Activated T-cell treated with anti-CD3 and anti-CD28 coated beads, Interleukin-2, amount 50 U/mL, for 24 hours (primary cell): Measurements from ENCODE around the gene CES5A.
"Not testable (repeated sequence)": the region's sequence is repeated elsewhere in the genome, so short reads cannot be mapped to it uniquely, and the experiment has no call there.

Source experiments
- DNase-seq: peaks from one replicate; pipeline ENCODE4 v3.0.0-alpha.2; 2020
- H3K27ac Mint-ChIP-seq: 2 replicates; pipeline ENCODE4 v1.8.0; 2020; ENCODE audit warnings: mild to moderate bottlenecking, mixed read lengths
- H3K27me3 Mint-ChIP-seq: 2 replicates; pipeline ENCODE4 v1.8.0; 2020; ENCODE audit warnings: mixed read lengths
- H3K36me3 Mint-ChIP-seq: 2 replicates; pipeline ENCODE4 v1.8.0; 2020; ENCODE audit warnings: low read depth, mixed read lengths
- H3K4me1 Mint-ChIP-seq: 2 replicates; pipeline ENCODE4 v1.8.0; 2020; ENCODE audit warnings: low read depth, mixed read lengths
- H3K4me3 Mint-ChIP-seq: 2 replicates; pipeline ENCODE4 v1.8.0; 2020; ENCODE audit warnings: mild to moderate bottlenecking, moderate library complexity, mixed read lengths
- H3K9me3 Mint-ChIP-seq: 2 replicates; pipeline ENCODE4 v1.8.0; 2020; ENCODE audit warnings: mixed read lengths

CES5A gene

GRCh38 chr16:55875273-55875672 lies at the start of gene CES5A:
Gene CES5A, minus strand, starts transcription at chr16:55875373. Its CDS starts 152 bp downstream, at chr16:55875221.
- Mint-ChIP-seq H3K27me3 (peaks cover 11% of the 10 kb centered on the region), H3K27ac (no peak within 1 kb of the TSS), H3K4me1 (no peaks in the 10 kb centered on the region), H3K4me3 (no peak within 1 kb of the TSS), H3K36me3 (no peaks in the 10 kb centered on the region), H3K9me3 (no peaks in the 10 kb centered on the region)
- DNase-seq: no peak

- Mint-ChIP-seq H3K27ac (no peak overlapping the region), H3K9me3 (no peaks in the 10 kb centered on the region), H3K4me1 (no peaks in the 10 kb centered on the region), H3K36me3 (no peaks in the 10 kb centered on the region), H3K4me3 (no peak overlapping the region), H3K27me3 (peaks cover 60% of the 10 kb centered on the region)
- no peak for DNase-seq
Measured at GRCh38 chr16:55922662-55923061, 47.5 kb upstream of the CES5A start.

- Mint-ChIP-seq H3K4me1 (no peaks in the 10 kb centered on the region), H3K27me3 (peaks cover 39% of the 10 kb centered on the region), H3K4me3 (no peak overlapping the region), H3K27ac (no peak overlapping the region), H3K9me3 (no peaks in the 10 kb centered on the region), H3K36me3 (no peaks in the 10 kb centered on the region)
- DNase-seq: no peak
Measured at GRCh38 chr16:55917373-55918160, 42.4 kb upstream of the CES5A start.

GRCh38 chr16:55915096-55915827 lies 40.1 kb upstream of the CES5A start:
- Mint-ChIP-seq H3K4me1 (no peaks in the 10 kb centered on the region), H3K36me3 (no peaks in the 10 kb centered on the region), H3K4me3 (no peak overlapping the region), H3K27me3 (peaks cover 36% of the 10 kb centered on the region), H3K27ac (no peak overlapping the region), H3K9me3 (no peaks in the 10 kb centered on the region)
- DNase-seq: no peak

GRCh38 chr16:55914383-55914782 lies 39.2 kb upstream of the CES5A start:
- no peak overlapping the region for H3K4me3 Mint-ChIP-seq
- no peaks in the 10 kb centered on the region for H3K9me3 Mint-ChIP-seq
- no peaks in the 10 kb centered on the region for H3K4me1 Mint-ChIP-seq
- DNase-seq: no peak
- H3K27me3 Mint-ChIP-seq: peaks cover 37% of the 10 kb centered on the region
- no peaks in the 10 kb centered on the region for H3K36me3 Mint-ChIP-seq
- H3K27ac Mint-ChIP-seq: no peak overlapping the region

GRCh38 chr16:55913716-55914115 lies 38.5 kb upstream of the CES5A start:
- no peak overlapping the region for H3K27ac Mint-ChIP-seq
- DNase-seq: no peak
- H3K27me3 Mint-ChIP-seq: peaks cover 34% of the 10 kb centered on the region
- no peaks in the 10 kb centered on the region for H3K4me1 Mint-ChIP-seq
- H3K4me3 Mint-ChIP-seq: no peak overlapping the region
- no peaks in the 10 kb centered on the region for H3K36me3 Mint-ChIP-seq
- H3K9me3 Mint-ChIP-seq: no peaks in the 10 kb centered on the region

GRCh38 chr16:55913121-55913520 lies 37.9 kb upstream of the CES5A start:
- peaks cover 28% of the 10 kb centered on the region for H3K27me3 Mint-ChIP-seq
- not testable (repeated sequence) for H3K27ac Mint-ChIP-seq, H3K4me3 Mint-ChIP-seq, DNase-seq, H3K4me1 Mint-ChIP-seq, H3K9me3 Mint-ChIP-seq, H3K36me3 Mint-ChIP-seq

GRCh38 chr16:55912022-55912421 lies 36.8 kb upstream of the CES5A start:
- H3K9me3 Mint-ChIP-seq: no peaks in the 10 kb centered on the region
- H3K4me3 Mint-ChIP-seq: no peak overlapping the region
- DNase-seq: no peak
- no peaks in the 10 kb centered on the region for H3K36me3 Mint-ChIP-seq
- no peak overlapping the region for H3K27ac Mint-ChIP-seq
- H3K4me1 Mint-ChIP-seq: no peaks in the 10 kb centered on the region
- H3K27me3 Mint-ChIP-seq: peaks cover 25% of the 10 kb centered on the region

GRCh38 chr16:55911616-55912015 lies 36.4 kb upstream of the CES5A start:
- H3K4me1 Mint-ChIP-seq: no peaks in the 10 kb centered on the region
- H3K27ac Mint-ChIP-seq: no peak overlapping the region
- no peak for DNase-seq
- no peaks in the 10 kb centered on the region for H3K9me3 Mint-ChIP-seq
- H3K27me3 Mint-ChIP-seq: peaks cover 28% of the 10 kb centered on the region
- no peak overlapping the region for H3K4me3 Mint-ChIP-seq
- no peaks in the 10 kb centered on the region for H3K36me3 Mint-ChIP-seq

- H3K27ac Mint-ChIP-seq: no peak overlapping the region
- no peaks in the 10 kb centered on the region for H3K9me3 Mint-ChIP-seq
- no peak overlapping the region for H3K4me3 Mint-ChIP-seq
- no peaks in the 10 kb centered on the region for H3K36me3 Mint-ChIP-seq
- DNase-seq: no peak
- peaks cover 34% of the 10 kb centered on the region for H3K27me3 Mint-ChIP-seq
- no peaks in the 10 kb centered on the region for H3K4me1 Mint-ChIP-seq
Measured at GRCh38 chr16:55909876-55910275, 34.7 kb upstream of the CES5A start.

- Mint-ChIP-seq H3K9me3 (peaks cover 10% of the 10 kb centered on the region), H3K36me3 (no peaks in the 10 kb centered on the region), H3K27ac (no peak overlapping the region), H3K4me3 (no peak overlapping the region), H3K27me3 (peaks cover 34% of the 10 kb centered on the region), H3K4me1 (no peaks in the 10 kb centered on the region)
- DNase-seq: no peak
Measured at GRCh38 chr16:55908641-55909040, 33.5 kb upstream of the CES5A start.

- H3K4me3 Mint-ChIP-seq: no peak overlapping the region
Measured at GRCh38 chr16:55907661-55908060, 32.5 kb upstream of the CES5A start.

GRCh38 chr16:55906123-55906522 lies 30.9 kb upstream of the CES5A start:
- DNase-seq: no peak
- Mint-ChIP-seq H3K27ac (no peak overlapping the region), H3K4me1 (peaks cover 3% of the 10 kb centered on the region), H3K4me3 (no peak overlapping the region), H3K27me3 (peaks cover 39% of the 10 kb centered on the region), H3K36me3 (no peaks in the 10 kb centered on the region), H3K9me3 (peaks cover 10% of the 10 kb centered on the region)

More at GRCh38 chr16:55907661-55908060, 32.5 kb upstream of the CES5A start:
- Mint-ChIP-seq H3K36me3 (no peaks in the 10 kb centered on the region), H3K9me3 (peaks cover 10% of the 10 kb centered on the region), H3K4me1 (no peaks in the 10 kb centered on the region), H3K27me3 (peaks cover 39% of the 10 kb centered on the region), H3K27ac (no peak overlapping the region)
- no peak for DNase-seq

GRCh38 chr16:55905651-55906050 lies 30.5 kb upstream of the CES5A start:
- peaks cover 8% of the 10 kb centered on the region for H3K4me1 Mint-ChIP-seq
- H3K9me3 Mint-ChIP-seq: peaks cover 10% of the 10 kb centered on the region
- no peak overlapping the region for H3K27ac Mint-ChIP-seq
- no peak overlapping the region for H3K4me3 Mint-ChIP-seq
- peaks cover 35% of the 10 kb centered on the region for H3K27me3 Mint-ChIP-seq
- DNase-seq: no peak
- no peaks in the 10 kb centered on the region for H3K36me3 Mint-ChIP-seq

GRCh38 chr16:55901566-55902217 lies 26.5 kb upstream of the CES5A start:
- no peak for DNase-seq
- peaks cover 18% of the 10 kb centered on the region for H3K4me1 Mint-ChIP-seq
- H3K27ac Mint-ChIP-seq: no peak overlapping the region
- no peak overlapping the region for H3K4me3 Mint-ChIP-seq
- peaks cover 18% of the 10 kb centered on the region for H3K27me3 Mint-ChIP-seq
- H3K36me3 Mint-ChIP-seq: no peaks in the 10 kb centered on the region
- peaks cover 14% of the 10 kb centered on the region for H3K9me3 Mint-ChIP-seq
